Frontal cortex (tissue), 4 donors: ENCODE results near the gene ZNF197. TPM values are rescaled to one million over a fixed set of nuclear protein-coding genes. Genes with fewer than 3 reads are reported as not detected.
A peak's percentile ranks its signal among the peaks of the same experiment; 100 is the strongest.
"Not testable (repeated sequence)": the region's sequence is repeated elsewhere in the genome, so short reads cannot be mapped to it uniquely, and the experiment has no call there.

Experiments
- DNase-seq, 2 donors: peaks; one replicate each; pipeline ENCODE4 v3.0.0; 2012; ENCODE audit warnings: low spot score in 2 of 2
- FAIRE-seq: peaks from 2 replicates; lab custom pipeline; 2012; peaks lifted over from hg19 to GRCh38; lab: Jason Lieb, UNC
- total RNA-seq: library from RNA; depleted of rRNA; stranded (reverse); fragments of >200 nt; gene quantifications from one replicate; pipeline ENCODE4 v1.2.3, GENCODE V29; 2014
- donor health status: control.
- donor health status: control.
- donor health status: control.

Gene ZNF197
- 62.4 TPM for total RNA-seq

DNA sequence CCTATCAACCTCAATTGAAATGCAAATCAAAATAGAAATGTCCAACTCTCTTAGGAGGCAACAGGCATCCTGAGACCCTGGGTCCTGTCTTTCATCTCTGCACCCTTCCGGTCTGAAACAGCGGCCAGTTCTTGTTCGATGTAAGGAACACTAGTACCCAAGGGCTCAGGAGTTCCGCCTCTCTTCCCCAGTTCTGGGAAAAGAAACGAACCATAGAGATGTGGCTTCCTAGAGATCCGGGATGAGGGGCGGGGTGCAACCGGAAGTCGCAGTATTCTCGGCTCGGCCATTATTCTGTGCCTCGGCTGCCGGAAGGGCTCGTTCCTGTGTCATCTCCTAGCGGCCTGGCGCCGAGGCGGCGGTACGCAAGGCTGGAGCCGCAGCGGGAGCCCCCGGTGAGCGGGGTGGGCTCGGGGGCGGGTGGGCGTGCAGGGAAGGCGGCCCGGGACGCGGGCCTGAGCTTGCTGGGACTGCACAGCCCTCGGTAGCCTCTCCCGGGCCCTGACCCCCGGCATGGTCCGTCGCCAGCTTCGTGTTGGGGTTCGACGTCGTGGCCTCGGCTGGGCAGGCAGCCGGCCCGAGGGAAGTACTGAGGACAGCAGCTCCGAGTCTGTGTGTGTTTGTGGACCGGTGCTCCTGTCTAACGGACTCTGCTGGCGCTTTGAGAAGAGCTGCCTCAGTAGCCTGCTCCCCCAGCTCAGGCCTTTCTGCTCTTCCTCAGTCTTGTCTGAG lies at the start of gene ZNF197:
Gene ZNF197 (plus strand): TSS at position 288 of the 732 bp plus-strand sequence. CDS start 4,119 bp downstream, outside the sequence.
- DNase-seq (peak; percentile 74 to 81), FAIRE-seq (no peak)

DNA sequence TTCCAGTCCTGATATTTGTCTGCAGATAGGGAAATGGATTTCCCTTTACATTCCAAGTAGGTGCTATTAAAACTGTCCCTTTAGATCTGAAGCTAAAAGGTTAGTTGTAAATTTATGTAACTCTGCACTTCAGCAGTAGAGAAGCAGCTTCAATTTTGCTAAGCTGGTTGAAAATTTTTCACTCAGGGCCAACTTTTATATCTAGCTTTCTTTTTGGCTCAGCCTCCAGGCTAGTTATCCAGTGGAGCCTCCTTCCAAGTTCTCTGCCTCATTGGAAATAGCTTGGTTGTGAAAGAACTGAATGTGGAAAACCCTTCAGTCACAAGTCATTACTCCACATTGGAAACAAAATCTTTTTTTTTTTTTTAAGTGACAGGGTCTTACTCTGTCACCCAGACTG lies 48.2 kb upstream of the ZNF197 start:
- no peak for DNase-seq
- FAIRE-seq: no peak

DNA sequence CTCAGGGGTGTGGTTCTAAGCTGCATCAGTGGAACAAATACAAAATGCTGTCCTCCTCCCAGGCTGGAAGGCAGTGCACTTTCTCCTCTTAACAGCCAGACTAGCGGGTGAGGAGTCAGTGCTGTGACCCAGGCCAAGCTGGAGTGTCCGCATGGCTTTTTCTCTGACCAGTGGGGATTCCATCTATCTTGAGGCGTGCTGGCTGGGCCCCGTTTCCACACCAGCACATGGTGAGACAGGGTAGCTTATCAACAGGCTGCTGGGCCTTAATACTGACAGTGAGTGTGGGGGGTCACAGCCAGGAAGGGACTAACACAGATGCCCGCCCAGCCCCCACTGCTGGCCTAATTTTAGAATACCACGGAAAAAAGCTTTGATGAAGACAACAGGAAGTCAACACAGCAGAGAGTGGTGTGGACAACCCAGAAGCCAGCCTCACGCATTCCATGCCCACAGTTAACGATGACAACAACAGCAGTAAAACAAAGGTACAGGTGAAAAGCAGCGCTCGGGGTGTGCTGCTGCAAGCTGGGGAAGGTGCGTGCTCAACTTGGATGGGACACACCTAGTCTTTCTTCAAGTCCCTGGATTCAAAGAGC lies 47.4 kb upstream of the ZNF197 start:
- FAIRE-seq, DNase-seq: not testable (repeated sequence)

DNA sequence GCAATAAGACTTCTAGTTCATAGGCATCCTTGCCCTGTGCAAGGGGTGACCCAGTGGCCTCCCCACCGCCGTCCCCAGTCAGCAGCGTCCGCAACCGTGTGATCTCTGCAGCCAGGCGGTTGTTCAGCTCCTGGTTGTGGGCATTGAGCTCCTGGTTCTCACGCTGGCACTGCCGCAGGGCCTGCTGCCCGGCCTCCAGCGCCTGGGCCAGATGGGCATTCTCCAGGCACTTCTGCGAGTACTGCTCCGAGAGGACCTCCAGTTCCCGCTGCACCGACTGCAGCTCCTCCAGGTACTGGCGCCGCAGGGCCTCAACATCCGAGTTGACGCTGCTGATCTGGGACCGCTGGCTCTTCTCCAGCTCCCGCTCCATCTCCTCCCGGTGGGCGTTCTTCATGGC lies 46.5 kb upstream of the ZNF197 start:
- DNase-seq, FAIRE-seq: not testable (repeated sequence)

DNA sequence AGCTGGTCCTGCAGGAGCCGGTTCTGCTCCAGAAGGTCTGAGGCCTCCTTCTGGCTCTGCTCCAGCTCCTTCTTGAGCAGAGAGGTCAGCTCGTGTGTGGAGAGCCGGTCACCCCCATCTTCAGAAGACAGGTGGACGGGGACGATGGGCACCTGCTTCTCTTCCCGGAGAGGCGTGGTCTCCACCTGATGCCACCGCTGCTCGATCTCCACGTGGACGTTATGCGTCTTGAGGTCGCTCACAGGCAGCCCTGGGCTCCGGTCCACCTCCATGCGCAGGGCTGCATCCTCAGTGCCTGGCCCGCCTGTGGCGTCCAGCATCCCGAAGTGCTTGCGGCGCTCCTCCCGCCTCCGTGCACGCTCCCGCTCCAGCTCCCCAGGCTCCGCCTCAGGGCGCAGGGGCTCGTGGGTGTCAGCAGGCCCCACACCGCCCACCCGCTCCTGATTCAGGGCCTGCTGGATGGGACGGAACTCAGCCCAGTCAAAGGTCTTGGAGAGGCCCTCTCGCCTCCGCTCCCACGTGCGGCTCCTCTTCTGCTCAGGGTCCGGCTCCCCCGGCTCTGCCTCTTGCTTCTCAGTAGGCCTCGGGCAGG lies 45.8 kb upstream of the ZNF197 start:
- DNase-seq, FAIRE-seq: not testable (repeated sequence)

DNA sequence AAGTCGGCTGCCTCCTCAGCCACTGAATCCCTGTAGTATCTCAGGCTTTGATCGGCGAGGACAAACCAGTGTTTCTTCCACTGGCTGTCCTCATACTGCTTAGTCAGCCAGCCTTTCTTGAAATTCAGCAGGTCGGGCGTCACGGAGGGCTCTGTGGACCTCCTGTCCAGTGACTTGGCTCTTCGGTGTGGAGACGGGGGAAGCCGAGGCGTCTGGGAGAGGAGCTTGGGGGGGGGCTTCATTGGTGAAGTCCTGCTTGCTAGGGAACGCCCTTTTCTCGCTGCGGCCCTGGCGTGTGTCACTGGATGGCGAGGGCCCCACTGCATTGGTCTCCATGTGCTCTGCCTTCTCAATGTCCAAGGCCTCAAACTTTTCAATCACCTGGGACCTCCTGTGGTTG lies 45.1 kb upstream of the ZNF197 start:
- not testable (repeated sequence) for DNase-seq, FAIRE-seq

DNA sequence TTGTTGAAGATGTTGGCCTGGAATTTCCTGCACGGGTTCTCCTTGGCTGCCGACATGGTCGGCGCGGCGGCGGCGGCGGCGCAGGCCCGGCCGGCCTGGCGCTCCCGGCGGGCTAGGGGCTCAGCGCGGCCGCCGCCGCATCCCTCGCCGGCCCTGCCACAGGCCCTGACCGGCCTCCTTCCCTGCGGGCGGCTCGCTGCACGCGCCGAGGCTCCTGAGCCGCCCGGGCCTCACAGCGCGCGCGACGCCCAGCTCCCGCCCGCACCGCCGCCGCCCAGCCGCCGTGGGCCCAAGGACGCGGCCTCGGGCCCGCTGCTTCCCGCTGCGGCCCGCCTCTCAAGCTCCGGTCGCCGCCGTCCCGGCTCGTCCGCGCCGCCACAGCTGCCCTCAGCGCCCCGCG lies 43.9 kb upstream of the ZNF197 start:
- DNase-seq, FAIRE-seq: not testable (repeated sequence)

DNA sequence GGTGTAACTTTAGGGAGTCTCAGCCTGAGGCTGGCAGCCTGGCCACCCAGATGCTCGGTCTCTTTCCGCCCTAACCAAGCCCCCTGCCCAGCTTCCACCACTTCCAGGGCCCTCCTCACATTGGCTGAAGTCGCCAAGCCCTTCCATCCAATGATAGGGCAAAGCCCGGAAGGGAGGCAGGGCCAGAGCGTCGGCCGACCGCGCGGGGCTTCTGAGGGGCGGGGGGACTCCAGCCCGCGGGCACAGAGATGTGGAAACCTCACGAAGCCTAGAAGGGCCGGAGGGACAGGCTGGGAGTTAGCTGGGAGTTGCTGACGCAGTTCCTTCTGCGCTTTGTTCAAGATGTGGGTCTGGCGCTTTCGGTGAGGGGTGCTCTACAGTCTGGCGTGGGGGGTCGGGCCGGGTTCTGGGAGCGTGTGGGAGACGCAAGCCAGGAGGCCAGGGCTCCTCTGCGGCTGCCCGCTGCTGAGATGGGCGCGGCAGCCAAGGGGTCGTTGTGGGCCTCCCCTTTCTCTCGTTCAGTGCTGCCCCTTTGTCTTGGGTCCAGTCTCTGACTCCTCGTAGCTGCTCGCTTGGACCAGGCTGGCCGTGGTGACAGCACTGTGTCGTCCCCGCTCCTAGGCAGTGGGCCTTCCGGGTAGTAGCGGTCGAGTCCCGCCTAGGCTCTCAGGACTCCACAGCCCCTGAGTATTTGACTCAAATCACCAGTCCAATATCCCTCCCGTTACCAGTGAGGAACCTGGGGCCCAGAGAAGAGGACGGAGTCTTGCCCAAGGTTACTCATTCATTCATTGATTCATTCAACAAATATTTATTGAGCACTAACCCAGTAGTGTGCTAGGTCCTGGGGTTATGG lies 40.0 kb upstream of the ZNF197 start, which contains the start of gene ZNF660:
Gene ZNF660 (plus strand): TSS at position 319 of the 856 bp plus-strand sequence. CDS start 9,230 bp downstream, outside the sequence.
- DNase-seq (peak; percentile 67 to 84), FAIRE-seq (no peak)

DNA sequence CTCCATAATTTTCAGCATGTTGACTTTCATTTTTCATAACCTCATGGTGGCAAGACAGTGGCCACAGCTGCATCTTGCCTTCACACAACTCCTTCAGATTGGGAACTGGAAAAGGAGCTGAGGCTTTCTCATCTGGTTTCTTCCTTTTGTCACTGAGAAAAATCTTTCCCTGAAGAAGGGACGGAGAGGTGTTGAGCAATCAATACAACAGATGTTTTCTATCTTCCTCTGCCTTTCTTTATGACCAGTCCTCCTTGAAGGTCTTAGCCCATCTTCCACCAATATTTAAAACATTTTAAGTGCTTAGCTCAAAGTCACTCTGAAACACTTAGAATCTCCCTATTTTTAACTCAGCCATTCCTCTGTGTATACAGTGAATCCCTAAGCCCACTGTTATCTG lies 28.2 kb upstream of the ZNF197 start:
- no peak for DNase-seq
- FAIRE-seq: no peak

DNA sequence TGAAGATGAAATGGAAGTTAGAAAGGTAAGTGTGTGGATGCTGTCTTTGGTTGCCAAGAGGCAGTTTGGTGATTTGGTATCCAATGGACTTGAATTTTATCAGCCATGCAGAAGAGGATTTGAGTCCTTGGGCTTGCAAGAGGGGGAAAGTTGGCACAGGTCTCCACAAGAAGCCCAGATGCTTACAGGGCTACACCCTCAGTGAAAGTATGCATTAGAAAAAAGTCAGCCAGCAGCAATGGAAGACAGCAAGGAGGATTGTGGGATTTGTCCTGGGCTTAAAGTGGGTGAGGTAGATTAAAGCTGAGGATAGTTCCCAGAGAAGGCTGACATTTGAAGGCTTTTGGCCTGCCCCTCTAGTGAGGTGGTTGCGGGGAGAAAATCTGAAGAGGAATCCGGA lies 23.1 kb upstream of the ZNF197 start:
- DNase-seq: no peak
- no peak for FAIRE-seq

DNA sequence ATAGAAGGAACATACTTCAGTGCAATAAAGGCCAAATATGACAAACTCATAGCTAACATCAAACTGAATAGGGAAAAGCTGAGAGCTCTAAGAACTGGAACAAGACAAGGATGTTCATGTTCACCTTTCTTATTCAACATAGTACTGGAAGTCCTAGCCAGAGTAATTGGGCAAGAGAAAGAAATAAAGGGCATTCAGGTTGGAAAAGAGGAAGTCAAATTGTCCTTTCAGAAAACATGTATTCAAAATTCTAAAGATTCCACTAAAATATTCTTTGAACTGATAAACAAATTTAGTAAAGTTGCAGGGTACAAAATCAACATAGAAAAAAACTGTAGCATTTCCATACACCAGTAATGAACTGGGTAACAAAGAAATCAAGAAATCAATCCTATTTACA lies 12.2 kb upstream of the ZNF197 start:
- no peak for FAIRE-seq
- DNase-seq: no peak

DNA sequence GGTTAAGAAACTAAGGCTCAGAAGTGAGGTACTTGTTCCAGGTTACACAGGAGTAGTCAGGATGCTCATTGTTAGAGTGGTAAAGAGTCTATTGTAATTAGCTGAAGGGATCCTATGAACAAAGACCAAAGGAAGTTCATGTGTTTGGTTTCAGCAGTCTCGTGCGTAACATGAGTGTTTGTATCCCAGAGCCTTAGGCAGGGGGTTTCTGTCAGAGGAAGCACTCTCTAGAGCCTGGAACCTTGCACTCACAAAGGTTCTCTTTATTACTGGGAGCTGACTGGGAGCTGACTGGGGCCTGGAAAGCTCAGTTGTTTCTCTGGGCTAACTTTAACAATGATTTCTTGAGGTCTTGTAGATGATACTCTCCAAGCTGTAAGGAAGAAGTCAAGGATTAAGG lies 3.9 kb downstream of the ZNF197 start:
- FAIRE-seq (no peak), DNase-seq (no peak)

DNA sequence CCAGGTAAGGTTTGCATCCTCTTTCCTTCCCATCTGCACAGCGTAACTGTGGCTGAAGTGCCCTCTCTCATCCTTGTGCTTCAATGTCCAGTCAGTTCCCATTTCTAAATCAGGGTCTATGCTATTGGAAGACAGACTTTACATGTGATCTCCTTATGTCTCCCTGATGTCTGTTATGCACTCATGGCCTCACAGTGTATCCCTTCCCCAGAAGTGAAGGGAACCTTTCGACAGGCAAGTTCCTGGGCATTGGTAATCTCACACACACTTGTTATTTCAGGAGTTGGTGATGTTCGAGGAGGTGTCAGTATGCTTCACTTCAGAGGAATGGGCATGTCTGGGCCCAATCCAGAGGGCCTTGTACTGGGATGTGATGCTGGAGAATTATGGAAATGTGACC lies 7.4 kb downstream of the ZNF197 start:
- DNase-seq (no peak), FAIRE-seq (no peak)

DNA sequence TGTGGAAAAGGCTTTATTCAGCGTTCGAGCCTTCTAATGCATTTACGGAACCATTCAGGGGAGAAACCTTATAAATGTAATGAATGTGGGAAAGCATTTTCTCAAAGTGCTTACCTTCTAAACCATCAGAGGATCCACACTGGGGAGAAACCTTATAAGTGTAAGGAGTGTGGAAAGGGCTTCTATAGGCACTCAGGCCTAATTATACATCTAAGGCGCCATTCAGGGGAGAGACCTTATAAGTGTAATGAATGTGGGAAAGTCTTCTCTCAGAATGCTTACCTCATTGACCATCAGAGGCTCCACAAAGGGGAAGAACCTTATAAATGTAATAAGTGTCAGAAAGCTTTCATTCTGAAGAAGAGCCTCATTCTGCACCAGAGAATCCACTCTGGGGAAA lies 17.5 kb downstream of the ZNF197 start:
- FAIRE-seq (no peak), DNase-seq (no peak)

DNA sequence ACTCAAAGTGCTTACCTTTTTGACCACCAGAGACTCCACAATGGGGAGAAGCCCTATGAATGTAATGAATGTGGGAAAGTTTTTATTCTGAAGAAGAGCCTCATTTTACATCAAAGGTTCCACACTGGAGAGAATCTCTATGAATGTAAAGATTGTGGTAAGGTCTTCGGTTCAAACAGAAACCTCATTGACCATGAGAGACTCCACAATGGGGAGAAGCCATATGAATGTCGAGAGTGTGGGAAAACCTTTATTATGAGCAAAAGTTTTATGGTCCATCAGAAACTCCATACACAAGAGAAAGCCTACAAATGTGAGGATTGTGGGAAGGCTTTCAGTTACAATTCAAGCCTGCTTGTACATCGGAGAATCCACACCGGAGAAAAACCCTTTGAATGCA lies 18.2 kb downstream of the ZNF197 start:
- no peak for FAIRE-seq
- DNase-seq: no peak

DNA sequence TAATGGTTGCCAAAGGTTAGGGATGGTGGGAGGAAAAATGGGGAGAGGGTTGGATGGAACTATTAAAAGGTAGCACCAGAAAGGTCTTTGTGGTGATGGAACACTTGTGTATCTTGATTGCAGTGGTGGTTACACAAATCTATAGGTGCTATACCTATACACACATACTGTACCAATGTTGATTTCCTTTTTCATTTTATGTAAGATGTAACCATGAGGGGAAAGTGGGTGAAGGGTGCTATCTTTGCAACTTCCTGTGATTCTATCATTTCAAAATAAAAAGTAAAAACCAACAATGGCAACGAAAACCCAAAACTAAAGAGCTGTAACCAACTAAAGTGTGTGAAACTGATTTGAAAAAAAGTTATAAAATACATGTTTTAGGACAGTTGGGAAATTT lies 22.9 kb downstream of the ZNF197 start:
- DNase-seq (no peak), FAIRE-seq (no peak)

DNA sequence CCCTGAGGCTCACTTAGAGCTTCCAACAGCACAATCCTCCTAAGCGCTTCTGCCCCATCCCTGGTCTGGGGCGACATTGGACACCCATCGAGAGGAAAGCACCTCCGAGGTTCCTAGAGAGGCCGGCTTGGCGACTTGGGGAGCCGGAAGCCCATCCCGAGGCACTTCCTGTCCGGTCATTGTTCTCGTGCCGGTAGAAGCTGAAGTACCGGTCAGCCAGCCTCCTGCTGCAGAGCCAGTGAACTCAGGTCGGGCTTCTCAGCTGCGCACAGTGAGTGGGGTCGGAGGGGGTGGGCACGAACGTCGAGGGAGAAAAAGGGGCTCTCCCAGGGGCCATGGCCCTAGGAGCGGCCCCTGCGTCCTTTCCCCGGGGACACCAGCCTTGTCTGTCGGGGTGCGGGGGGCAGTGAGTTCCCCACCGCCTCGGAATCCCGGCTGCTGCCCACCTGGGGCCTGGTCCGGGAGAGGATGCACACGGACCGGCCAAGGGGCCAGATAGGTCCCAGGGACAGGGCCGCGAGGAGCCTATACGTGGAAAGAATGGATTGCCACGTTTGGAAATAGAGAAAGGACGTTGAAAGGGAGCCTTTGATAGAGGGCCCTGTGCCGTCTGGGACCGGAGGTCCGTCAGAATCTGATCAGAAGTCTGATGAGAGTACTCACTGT lies 23.9 kb downstream of the ZNF197 start, which contains the start of gene ZNF35:
Gene ZNF35 (plus strand): TSS at position 169 of the 666 bp plus-strand sequence. CDS start 2,336 bp downstream, outside the sequence.
- FAIRE-seq (no peak), DNase-seq (peak; percentile 54 to 81)

DNA sequence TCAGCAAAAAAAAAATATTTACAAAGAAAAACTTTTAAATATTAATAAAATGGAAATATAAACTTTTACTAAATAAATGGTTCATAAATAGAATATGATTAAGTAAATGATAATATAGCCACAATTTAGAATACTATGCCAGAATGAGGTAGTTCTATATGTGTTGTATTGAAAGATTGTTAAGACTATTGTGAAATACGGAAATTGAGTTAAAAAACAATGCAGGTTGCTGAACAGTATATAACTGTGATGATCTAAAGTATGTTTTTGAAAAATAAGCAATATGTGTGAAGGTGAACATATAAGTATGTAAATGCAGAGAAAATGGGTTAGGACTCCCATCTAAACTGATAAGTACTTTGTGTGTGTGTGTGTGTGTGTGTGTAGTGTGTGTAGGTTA lies 24.9 kb downstream of the ZNF197 start:
- FAIRE-seq (peak; percentile 40), DNase-seq (no peak)

DNA sequence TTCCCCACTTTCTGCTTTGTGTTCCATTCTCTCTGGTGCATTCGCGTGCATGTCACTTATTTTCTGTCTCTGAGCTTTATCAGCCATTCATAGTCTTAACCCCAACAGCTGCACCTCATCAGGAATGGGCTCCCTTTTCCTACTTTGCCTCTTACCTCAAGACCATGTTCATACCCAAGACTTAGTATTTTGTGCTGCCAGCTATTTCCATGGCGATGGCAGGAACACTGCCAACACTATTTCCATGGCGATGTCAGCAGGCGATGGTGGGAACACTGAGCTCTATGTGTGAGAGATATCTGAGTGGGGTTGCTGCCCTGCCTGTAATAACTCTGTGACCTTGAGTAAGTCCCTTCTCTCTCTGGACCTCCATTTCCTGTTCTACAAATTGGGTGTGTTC lies 29.2 kb downstream of the ZNF197 start:
- FAIRE-seq: no peak
- DNase-seq: no peak
